Kasumi-1 (cell line): Measurements from ENCODE around the gene TMEM131L.
"Not testable (repeated sequence)": the region's sequence is repeated elsewhere in the genome, so short reads cannot be mapped to it uniquely, and the experiment has no call there.

Experiments used
- DNase-seq, 2 experiments: peaks; one replicate each; lab custom pipeline; 2025; lab: John Stamatoyannopoulos, UW

The TMEM131L gene

DNA sequence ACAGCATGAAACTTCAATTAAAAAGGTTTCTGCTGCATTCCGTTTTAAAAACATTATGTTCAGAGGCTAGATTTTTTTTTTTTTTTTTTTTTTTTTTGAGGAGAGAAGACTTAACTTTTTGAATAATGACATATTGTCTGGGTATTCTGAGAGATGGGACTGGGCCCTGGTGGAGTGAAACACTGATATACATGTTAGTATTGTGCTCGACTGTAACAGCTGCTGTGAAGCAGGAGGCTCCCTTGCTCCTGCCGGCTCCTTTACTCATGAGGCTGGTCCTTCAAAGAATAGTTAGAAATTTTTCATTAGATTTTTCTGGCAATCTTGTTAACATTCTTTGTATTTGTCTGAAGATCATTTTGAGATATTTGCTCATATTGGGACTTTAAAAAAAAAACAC, 73.3 kb downstream of the TMEM131L start:
- no peak for DNase-seq

DNA sequence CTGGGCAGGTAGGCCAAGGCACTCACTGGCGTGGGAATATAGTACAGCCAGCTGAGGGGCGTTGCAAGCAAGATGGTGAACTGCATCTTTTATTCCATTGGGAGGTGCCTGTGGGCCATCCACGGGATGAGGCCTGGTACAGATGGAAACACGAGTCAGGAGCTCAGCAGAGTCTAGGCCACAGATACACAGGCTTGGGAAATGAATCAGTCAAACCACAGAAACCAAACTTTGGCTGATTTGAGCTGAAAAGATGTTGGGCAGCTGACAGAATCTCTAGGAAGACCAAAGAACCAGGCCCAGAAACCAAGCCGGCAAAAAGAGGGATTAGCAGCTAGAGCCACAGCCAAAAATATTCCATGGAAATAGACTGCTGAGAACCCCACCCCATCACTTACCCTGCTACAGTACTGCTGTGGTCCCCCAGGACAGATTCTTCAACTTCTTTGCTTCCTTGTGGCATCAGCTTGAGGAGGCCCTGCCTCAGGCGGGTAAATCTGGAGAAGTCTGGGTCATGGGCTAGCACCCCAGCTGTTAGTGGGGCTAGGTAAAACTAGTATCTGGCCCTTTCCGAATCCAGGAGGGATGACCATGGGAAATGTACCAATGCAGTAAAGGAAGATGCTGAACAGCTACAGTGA, 75.4 kb downstream of the TMEM131L start:
- DNase-seq = no peak

- no peak for DNase-seq
These were observed 76.0 kb downstream of the TMEM131L start for GRCh38 chr4:153542131-153542530.

DNA sequence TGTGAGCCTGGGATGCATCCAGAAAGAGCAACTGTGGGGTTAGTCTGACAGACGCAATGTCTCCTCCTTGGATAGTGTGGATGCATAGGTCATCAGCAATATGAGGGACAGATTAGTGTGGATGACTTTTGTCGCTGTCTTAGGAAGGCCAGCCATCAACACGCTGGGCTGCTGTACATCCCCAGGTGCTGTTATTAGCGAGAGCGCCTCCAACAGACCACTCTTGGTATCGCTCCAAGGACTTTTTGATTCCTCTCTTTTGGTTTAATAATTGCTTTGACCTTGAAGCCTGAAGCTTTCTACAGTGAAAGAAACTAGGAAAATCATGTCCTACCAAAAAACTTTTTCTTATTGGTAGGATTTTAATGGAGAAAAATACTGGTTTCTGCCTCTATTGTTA, 76.7 kb downstream of the TMEM131L start:
- no peak for DNase-seq

DNA sequence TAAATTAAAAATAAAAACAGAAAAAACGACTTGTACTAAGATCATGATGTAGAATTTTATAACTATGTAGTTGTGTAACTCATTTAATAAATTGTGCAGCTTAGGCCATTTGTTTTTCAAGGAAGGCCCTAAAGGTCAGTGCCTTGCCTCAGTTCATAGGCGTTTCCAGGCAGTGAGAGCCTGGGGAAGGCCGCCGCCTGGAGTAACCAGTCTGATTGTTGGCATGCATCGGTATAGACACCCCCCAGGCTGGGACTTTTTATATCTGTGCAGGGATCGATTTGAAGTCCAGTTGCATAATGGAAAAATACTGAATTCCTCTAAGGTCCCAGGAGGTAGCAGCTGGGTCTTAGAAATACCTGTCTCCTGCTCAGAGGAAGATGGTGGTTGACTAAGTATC, 77.2 kb downstream of the TMEM131L start:
- DNase-seq = no peak

GRCh38 chr4:153545822-153546221, 79.7 kb downstream of the TMEM131L start:
- no peak for DNase-seq

- DNase-seq = no peak
These were observed 80.1 kb downstream of the TMEM131L start for GRCh38 chr4:153546280-153546679.

- DNase-seq = no peak
These were observed 81.4 kb downstream of the TMEM131L start for GRCh38 chr4:153547520-153547919.

- DNase-seq = not testable (repeated sequence)
These were observed 82.7 kb downstream of the TMEM131L start for GRCh38 chr4:153548907-153549306.

- DNase-seq = no peak
These were observed 83.2 kb downstream of the TMEM131L start for GRCh38 chr4:153549405-153549804.

GRCh38 chr4:153553155-153553818, 87.1 kb downstream of the TMEM131L start:
- DNase-seq = no peak

- DNase-seq = no peak
These were observed 87.6 kb downstream of the TMEM131L start for GRCh38 chr4:153553819-153554170.

GRCh38 chr4:153555730-153556434, 89.7 kb downstream of the TMEM131L start:
- no peak for DNase-seq

DNA sequence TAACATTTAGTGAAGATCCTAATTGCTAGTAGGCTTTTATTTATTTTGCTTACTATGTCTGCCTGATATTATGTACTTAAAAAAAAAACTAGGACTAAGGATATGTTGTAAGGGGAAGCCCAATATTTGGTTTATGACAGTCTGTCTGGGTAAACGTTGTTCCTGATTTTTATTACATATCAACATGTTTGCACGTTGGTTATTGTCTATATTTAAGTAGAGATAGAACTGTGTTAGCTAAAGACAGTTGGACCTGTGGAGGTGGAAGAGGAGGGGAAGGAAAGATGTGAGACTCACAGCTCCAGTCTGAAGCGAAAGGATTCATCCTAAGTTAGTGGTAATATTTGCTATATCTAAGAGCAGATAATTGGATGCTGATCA, 90.3 kb downstream of the TMEM131L start:
- DNase-seq = no peak

DNA sequence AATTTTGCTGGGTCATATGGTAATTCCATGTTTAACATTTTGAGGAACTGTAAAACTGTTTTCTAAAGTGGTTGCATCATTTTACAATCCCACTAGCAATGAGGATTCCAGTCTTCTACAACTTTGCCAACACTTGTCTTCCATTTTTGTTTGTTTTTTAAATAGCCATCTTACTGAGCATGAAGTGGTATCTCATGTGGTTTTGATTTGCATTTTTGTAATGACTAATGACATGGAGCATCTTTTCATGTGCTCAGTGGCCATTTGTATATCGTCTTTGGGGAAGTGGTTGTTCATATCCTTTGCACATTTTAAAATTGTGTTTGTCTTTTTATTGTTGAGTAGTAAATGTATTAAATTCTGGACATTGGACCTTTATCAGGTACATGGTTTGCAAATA, 94.7 kb downstream of the TMEM131L start:
- no peak for DNase-seq

DNA sequence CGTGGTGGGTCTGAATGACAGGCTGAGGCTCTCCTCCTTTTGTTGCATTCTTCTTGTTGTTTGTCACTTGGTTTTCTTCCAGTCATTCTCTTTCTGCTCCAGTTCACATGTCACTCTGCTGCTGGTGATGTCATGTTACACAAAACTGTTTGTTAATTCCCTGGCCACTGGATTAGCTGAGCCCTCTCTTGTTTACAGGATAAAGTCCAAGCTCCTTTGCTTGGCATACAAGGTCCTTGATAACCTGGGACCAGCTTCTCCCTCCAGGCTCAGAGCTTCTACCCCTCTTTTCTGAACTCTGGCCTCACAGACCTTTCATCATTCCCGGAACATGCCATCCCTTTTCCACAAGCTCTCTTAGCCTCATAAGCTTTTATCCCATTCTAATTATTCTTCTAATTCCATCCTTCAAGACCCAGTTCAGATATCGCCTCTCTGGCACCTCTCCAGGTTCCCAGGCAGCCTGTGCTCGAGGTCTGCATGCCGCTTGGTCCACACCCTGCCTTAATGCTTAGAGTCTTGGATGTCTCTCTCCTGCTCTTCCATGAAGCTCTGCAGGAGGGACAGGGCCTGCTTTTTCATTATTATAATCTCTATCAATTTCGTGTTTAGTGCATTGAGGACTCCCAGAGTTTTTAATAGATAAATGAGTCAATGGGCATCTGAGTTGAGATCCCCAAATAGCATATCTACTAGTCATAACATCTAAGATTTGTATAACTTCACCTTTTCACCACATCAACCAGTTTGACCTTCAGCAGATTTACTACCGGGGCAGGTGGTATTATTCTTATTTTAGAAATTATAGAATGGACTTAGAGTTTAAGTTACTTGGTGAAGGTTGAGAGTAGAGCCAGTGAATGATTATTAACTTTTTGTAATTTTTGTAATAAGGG, 98.7 kb downstream of the TMEM131L start:
- DNase-seq = no peak

DNA sequence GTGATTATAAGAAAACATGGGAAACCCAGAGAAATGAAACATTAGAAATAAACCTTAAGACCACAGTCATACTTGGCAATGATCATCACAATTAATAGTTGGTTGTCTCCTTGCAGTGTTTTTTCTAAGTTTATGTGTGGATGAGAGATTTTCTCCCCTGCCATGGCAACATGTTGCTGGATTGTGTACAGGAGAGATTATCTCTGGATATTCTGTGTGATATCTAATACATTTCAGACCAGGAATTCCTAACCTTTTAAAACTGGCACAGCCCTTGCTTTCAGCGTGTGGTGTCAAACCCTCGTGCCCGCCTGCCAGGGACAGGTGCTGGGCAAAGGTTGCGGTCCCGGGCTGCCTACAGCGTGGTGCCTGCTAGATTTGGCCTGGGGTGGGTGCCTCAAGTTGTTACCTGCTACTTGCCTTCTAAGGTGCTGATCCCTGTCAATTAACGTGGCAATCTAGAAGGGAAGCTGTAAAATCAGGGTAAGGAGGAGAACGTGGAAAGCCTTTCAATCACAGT, 100.5 kb downstream of the TMEM131L start:
- no peak for DNase-seq

DNA sequence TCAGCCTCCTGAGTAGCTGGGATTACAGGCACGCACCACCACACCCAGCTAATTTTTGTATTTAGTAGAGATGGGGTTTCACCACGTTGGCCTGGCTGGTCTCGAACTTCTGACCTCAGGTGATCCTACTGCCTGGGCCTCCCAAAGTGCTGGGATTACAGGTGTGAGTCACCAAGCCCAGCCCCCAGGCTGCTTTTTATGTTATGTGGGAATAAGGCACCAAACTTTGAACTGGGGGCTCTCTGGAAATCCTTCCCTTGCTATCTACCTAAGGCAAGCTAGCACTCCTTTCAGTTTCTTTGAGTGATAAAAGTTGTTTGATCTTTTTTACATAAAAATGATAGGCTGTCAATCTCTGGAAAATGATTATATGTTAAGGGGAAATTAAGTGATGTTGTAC, 101.5 kb downstream of the TMEM131L start:
- not testable (repeated sequence) for DNase-seq

GRCh38 chr4:153570228-153570973, 104.2 kb downstream of the TMEM131L start:
- DNase-seq = no peak

DNA sequence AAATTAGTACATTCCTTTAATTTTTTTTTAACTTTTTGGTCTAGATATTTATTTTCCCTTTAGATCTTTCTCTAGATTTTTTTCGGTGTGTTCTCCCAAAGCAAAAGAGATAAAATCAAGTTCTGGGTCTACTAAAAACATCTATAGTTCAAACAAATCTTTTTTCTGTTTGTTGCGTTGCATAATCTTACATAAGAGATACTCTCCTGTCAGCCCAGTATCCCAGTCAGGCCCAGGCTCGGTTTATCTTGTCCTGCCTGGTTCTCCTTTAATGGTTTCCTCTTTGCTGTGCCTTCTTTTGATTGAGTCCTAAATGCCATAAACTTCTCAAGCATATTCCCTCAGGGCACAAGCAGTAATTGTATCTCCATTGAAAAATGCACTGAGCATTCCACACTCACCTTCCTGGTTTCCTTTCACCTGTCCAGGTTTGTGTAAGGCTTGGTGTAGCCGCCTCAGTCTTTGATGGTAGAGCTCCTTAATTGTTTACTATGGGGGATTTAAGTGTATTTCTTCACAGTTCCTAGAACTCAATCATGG, 104.9 kb downstream of the TMEM131L start:
- no peak for DNase-seq

DNA sequence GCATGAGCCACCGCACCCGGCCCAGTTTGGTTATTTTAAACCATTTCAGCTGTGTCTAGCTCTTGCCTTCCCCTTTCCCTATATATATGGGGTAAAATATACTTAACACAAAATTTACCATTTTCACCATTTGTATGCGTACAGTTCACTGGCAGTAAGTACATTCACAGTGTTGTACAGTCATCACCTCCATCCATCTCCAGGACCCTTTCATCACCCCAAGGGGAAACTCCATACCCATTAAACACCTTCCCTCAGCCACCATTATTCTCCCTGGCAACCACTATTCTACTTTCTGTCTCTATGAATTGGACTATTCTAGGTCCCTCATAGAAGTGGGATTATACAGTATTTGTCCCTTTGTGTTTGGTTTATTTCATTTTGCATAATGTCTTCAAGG, 106.4 kb downstream of the TMEM131L start:
- DNase-seq = no peak
